Endodermal cell (in vitro differentiated cells): ENCODE results near the gene OBSCN. TPM values are rescaled to one million over a fixed set of nuclear protein-coding genes. Genes with fewer than 3 reads are reported as not detected.

Source experiments
- DNase-seq: peaks from one replicate; pipeline ENCODE4 v3.0.0-alpha.2; 2017
- H3K27ac ChIP-seq: 2 replicates; pipeline ENCODE4 v1.5.1; 2013; ENCODE audit warnings: mild to moderate bottlenecking, low read depth, low read length, moderate library complexity
- H3K27me3 ChIP-seq: 2 replicates; pipeline ENCODE4 v1.6.1; 2013; ENCODE audit warnings: mild to moderate bottlenecking, low read length, moderate library complexity; ENCODE audit not compliant: insufficient read depth, control insufficient read depth, poor library complexity, severe bottlenecking
- H3K36me3 ChIP-seq: 2 replicates; pipeline ENCODE4 v1.7.0; 2013; ENCODE audit warnings: mild to moderate bottlenecking, low read length, moderate library complexity; ENCODE audit not compliant: control insufficient read depth, insufficient read depth
- H3K4me1 ChIP-seq: one replicate; pipeline ENCODE4 v1.7.0; 2013; ENCODE audit warnings: low read length; ENCODE audit not compliant: control insufficient read depth, insufficient read depth
- H3K4me3 ChIP-seq: 2 replicates; pipeline ENCODE4 v1.5.1; 2013; ENCODE audit warnings: mild to moderate bottlenecking, low read length, moderate library complexity
- H3K9ac ChIP-seq: 2 replicates; pipeline ENCODE4 v1.6.1; 2013; ENCODE audit warnings: mild to moderate bottlenecking, low read length, moderate library complexity; ENCODE audit not compliant: poor library complexity, severe bottlenecking; ENCODE audit errors: extremely low read depth
- H3K9me3 ChIP-seq: 2 replicates; pipeline ENCODE4 v1.6.1; 2013; ENCODE audit warnings: mild to moderate bottlenecking, low read length, moderate library complexity; ENCODE audit not compliant: control insufficient read depth
- H3K27ac Mint-ChIP-seq: 2 replicates; pipeline ENCODE4 v1.8.0; 2020; ENCODE audit warnings: mixed read lengths
- H3K27me3 Mint-ChIP-seq: 2 replicates; pipeline ENCODE4 v1.8.0; 2021; ENCODE audit warnings: mild to moderate bottlenecking, mixed read lengths; ENCODE audit not compliant: insufficient read depth
- H3K36me3 Mint-ChIP-seq: 2 replicates; pipeline ENCODE4 v1.8.0; 2020; ENCODE audit warnings: low read depth, mixed read lengths
- H3K4me1 Mint-ChIP-seq: 2 replicates; pipeline ENCODE4 v1.8.0; 2020; ENCODE audit warnings: mixed read lengths
- H3K4me3 Mint-ChIP-seq: 2 replicates; pipeline ENCODE4 v1.8.0; 2020; ENCODE audit warnings: mild to moderate bottlenecking, moderate library complexity, mixed read lengths
- H3K9me3 Mint-ChIP-seq: 2 replicates; pipeline ENCODE4 v1.8.0; 2020; ENCODE audit warnings: mild to moderate bottlenecking, mixed read lengths
- CTCF ChIP-seq: fragments of 200-600 bp; sonication (generic); conservative IDR thresholded peaks from 2 replicates; pipeline ENCODE4 v1.5.0; 2021; ENCODE audit warnings: antibody characterized with exemption, mild to moderate bottlenecking
- WGBS, 2 experiments: methylation state at CpG; one replicate each; pipeline versions ENCODE4 v1.1.5 to v1.1.7; 2013; ENCODE audit warnings: missing lambda C conversion rate in 2 of 2, mixed read lengths in 1 of 2; ENCODE audit not compliant: insufficient coverage in 1 of 2, insufficient read length in 1 of 2; 5-methylcytosine and 5-hydroxymethylcytosine counted together
- total RNA-seq, 2 donors: library from RNA; stranded (reverse); fragmentation: NEBNext Ultra II Directional in 1 of 2; extraction: Animal tissue kit (Norgen Biotek cat#: 25700) in 1 of 2; gene quantifications; 2 replicates in 1 of 2; 3 replicates in 1 of 2; pipeline ENCODE4 v1.2.1, GENCODE V29; 2021

The OBSCN gene
- total RNA-seq, 2 donors from 2014 or later, result 53.7 to 68.9 TPM

- no peak overlapping the region for H3K9ac ChIP-seq
- no peak for DNase-seq
- WGBS, 2 experiments, result 92 to 98% methylated on average over 4 to 5 of the region's 5 CpGs
- H3K36me3 ChIP-seq, result peaks cover 36% of the 10 kb centered on the region
- Mint-ChIP-seq H3K36me3 (peaks cover 91% of the 10 kb centered on the region), H3K4me3 (no peak overlapping the region), H3K9me3 (peaks cover 42% of the 10 kb centered on the region), H3K27ac (no peak overlapping the region), H3K4me1 (no peaks in the 10 kb centered on the region), H3K27me3 (no peaks in the 10 kb centered on the region)
- H3K9me3 ChIP-seq, result peaks cover 41% of the 10 kb centered on the region
- TF ChIP-seq CTCF, result no peak
- H3K27me3 ChIP-seq, result no peaks in the 10 kb centered on the region
- no peaks in the 10 kb centered on the region for H3K4me1 ChIP-seq
- no peak overlapping the region for H3K27ac ChIP-seq
- no peak overlapping the region for H3K4me3 ChIP-seq
Observed at GRCh38 chr1:228295201-228295600, 87.4 kb downstream of the OBSCN start.

- Histone ChIP-seq H3K27me3 (no peaks in the 10 kb centered on the region), H3K9me3 (peaks cover 49% of the 10 kb centered on the region), H3K4me3 (no peak overlapping the region), H3K9ac (no peak overlapping the region), H3K36me3 (peaks cover 44% of the 10 kb centered on the region), H3K4me1 (no peaks in the 10 kb centered on the region), H3K27ac (no peak overlapping the region)
- Mint-ChIP-seq H3K36me3 (peaks cover 93% of the 10 kb centered on the region), H3K4me1 (no peaks in the 10 kb centered on the region), H3K9me3 (peaks cover 50% of the 10 kb centered on the region), H3K27me3 (no peaks in the 10 kb centered on the region), H3K27ac (no peak overlapping the region), H3K4me3 (no peak overlapping the region)
- no peak for TF ChIP-seq CTCF
- WGBS, 2 experiments, result 92 to 94% methylated on average over 2 of the region's 2 CpGs
- no peak for DNase-seq
Observed at GRCh38 chr1:228295981-228296380, 88.1 kb downstream of the OBSCN start.

- peaks cover 56% of the 10 kb centered on the region for H3K36me3 ChIP-seq
Observed at GRCh38 chr1:228297242-228297641, 89.4 kb downstream of the OBSCN start.

More at GRCh38 chr1:228297242-228297641, 89.4 kb downstream of the OBSCN start:
- peaks cover 62% of the 10 kb centered on the region for H3K9me3 Mint-ChIP-seq
- TF ChIP-seq CTCF, result no peak
- no peaks in the 10 kb centered on the region for H3K4me1 Mint-ChIP-seq
- Histone ChIP-seq H3K4me3 (no peak overlapping the region), H3K9me3 (peaks cover 61% of the 10 kb centered on the region), H3K4me1 (no peaks in the 10 kb centered on the region), H3K27me3 (no peaks in the 10 kb centered on the region), H3K9ac (no peak overlapping the region), H3K27ac (no peak overlapping the region)
- no peaks in the 10 kb centered on the region for H3K27me3 Mint-ChIP-seq
- 90 to 95% methylated on average over 2 of the region's 2 CpGs for WGBS, 2 experiments
- DNase-seq, result no peak
- H3K4me3 Mint-ChIP-seq, result no peak overlapping the region
- no peak overlapping the region for H3K27ac Mint-ChIP-seq
- H3K36me3 Mint-ChIP-seq, result peaks cover 99% of the 10 kb centered on the region
